ENCODE results near the gene SND1.

GRCh38 chr7:127928852-127929251, 276.9 kb downstream of the SND1 start:
- no peak for TF ChIP-seq CTCF (IDR thresholded peaks at IDR 0.05)
- no peak for TF ChIP-seq POLR2A (IDR thresholded peaks at IDR 0.05)
- no peak for TF ChIP-seq EP300 (IDR thresholded peaks at IDR 0.05; ENCODE audit: low read depth)
- TF ChIP-seq POLR2AphosphoS5 (IDR thresholded peaks at IDR 0.05): no peak

Data from transverse colon (tissue), 4 donors.